ENCODE measurements around the gene HEATR3. TPM values are rescaled to one million over a fixed set of nuclear protein-coding genes. Genes with fewer than 3 reads are reported as not detected.

HEATR3 gene
- total RNA-seq, 1 donor from 2014 or later = 16.8 TPM

DNA sequence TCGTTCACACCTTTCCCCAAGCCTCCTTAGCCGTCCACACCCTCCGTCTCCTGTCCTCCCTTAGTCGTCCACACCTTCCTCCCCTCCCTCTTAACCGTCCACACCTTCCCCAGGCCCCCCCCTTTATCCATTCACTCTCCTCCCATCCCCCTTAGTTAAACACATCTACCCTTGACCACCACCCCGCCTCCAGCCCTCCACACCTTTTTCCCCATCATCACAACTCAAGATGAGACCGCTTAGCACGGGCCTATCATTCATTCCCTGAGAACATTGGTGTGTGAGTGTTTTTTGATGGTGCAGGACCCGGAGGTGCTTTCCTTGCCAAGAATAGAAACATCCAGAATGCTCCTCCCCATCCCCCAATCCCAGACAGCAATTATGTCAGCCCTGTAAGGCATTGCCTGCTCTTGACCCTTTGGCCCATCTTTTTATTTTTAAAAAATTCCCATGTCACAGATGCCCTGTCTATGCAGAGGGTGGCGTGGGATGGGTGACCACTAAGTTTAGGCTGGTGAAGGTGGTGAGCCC is 88.7 kb downstream of the HEATR3 start:
- peaks cover 34% of the 10 kb centered on the region for H3K4me1 ChIP-seq
- TF ChIP-seq CTCF (IDR thresholded peaks at IDR 0.05) = no peak
- no peaks in the 10 kb centered on the region for H3K27me3 ChIP-seq
- no peaks in the 10 kb centered on the region for H3K36me3 ChIP-seq
- no peak for DNase-seq
- H3K9me3 ChIP-seq = no peaks in the 10 kb centered on the region
- H3K27ac ChIP-seq = peak overlapping the region; percentile 75
- H3K4me3 ChIP-seq = peak overlapping the region; percentile 82
- intact Hi-C loops (cut with DNase I) = no loop called here
- no peak for ATAC-seq

DNA sequence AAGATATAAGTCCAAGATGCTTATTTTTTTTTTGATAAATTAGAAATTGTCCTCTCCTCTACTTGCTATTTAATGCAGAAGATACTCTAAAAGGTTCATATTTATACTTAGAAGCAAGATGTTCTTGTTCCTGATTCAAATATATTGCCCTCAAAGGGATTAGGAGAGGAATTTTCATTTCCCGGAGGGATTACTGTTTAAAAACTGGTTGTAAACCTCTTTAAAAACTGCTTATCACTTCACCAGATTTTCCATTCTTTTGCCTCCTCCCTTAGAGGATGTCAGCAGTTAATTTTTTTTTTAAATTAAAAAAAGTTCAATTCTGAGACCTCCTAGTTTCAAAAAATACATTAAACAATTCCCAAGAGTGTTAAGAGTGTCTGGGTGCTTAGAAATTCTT is 90.2 kb downstream of the HEATR3 start:
- Histone ChIP-seq H3K4me1 (peaks cover 34% of the 10 kb centered on the region), H3K27ac (peak overlapping the region; percentile 42), H3K4me3 (peak overlapping the region; percentile 82), H3K9me3 (no peaks in the 10 kb centered on the region), H3K27me3 (no peaks in the 10 kb centered on the region), H3K36me3 (no peaks in the 10 kb centered on the region)
- ATAC-seq (no peak), DNase-seq (no peak)
- no peak for TF ChIP-seq CTCF (IDR thresholded peaks at IDR 0.05)
- intact Hi-C loops (cut with DNase I) = no loop called here

Other genes starting within 250 kb of the HEATR3 start
- 11.9 TPM for gene ZNF423, start 209.9 kb upstream of the HEATR3 start, total RNA-seq
- 21.9 TPM for gene CNEP1R1, start 40.7 kb upstream of the HEATR3 start, total RNA-seq
- 13.3 TPM for gene TENT4B, start 87.3 kb downstream of the HEATR3 start, total RNA-seq
- 88.1 TPM for gene ADCY7, start 200.6 kb downstream of the HEATR3 start, total RNA-seq